Lower lobe of right lung (tissue), 2 donors: ENCODE results near the gene AFF3. TPM values are rescaled to one million over a fixed set of nuclear protein-coding genes. Genes with fewer than 3 reads are reported as not detected.

Source experiments
- ATAC-seq, 2 donors: fragments of 200-7000 bp; cut with Tn5 transposase; one replicate each; pipeline ENCODE4 v1.9.1; 2020 to 2022; ENCODE audit warnings: mild to moderate bottlenecking in 2 of 2, moderate library complexity in 2 of 2
- DNase-seq: peaks from one replicate; pipeline ENCODE4 v3.0.0-alpha.2; 2020
- H3K27ac ChIP-seq: fragments of 200-600 bp; one replicate; pipeline ENCODE4 v1.8.0; 2022
- H3K27me3 ChIP-seq: fragments of 200-600 bp; one replicate; pipeline ENCODE4 v1.8.0; 2022; ENCODE audit warnings: low read depth
- H3K36me3 ChIP-seq: fragments of 200-600 bp; one replicate; pipeline ENCODE4 v1.8.0; 2022; ENCODE audit warnings: mild to moderate bottlenecking
- H3K4me1 ChIP-seq: fragments of 200-600 bp; one replicate; pipeline ENCODE4 v1.8.0; 2022
- H3K4me3 ChIP-seq: fragments of 200-600 bp; one replicate; pipeline ENCODE4 v1.8.0; 2022; ENCODE audit warnings: mild to moderate bottlenecking
- H3K9me3 ChIP-seq: fragments of 200-600 bp; one replicate; pipeline ENCODE4 v1.8.0; 2022
- CTCF ChIP-seq: fragments of 200-600 bp; IDR thresholded peaks from one replicate; pipeline ENCODE4 v1.8.0; 2022; ENCODE audit warnings: antibody characterized with exemption, mild to moderate bottlenecking
- intact Hi-C: fragments of 100-400 bp; cut with DNase I; formaldehyde crosslinking; loops from one replicate; pipeline ENCODE4 v1.11.0; 2022
- total RNA-seq: library from RNA; stranded (reverse); fragmentation: NEBNext Ultra II Directional; extraction: Animal tissue kit (Norgen Biotek cat#: 25700); gene quantifications from one replicate; pipeline ENCODE4 v1.2.1, GENCODE V29; 2021
- donor health status: DM: no; HTN: yes; CAD: no; lungs with severe emphysema.

The AFF3 gene
- total RNA-seq, 1 donor from 2014 or later = 57.3 TPM

DNA sequence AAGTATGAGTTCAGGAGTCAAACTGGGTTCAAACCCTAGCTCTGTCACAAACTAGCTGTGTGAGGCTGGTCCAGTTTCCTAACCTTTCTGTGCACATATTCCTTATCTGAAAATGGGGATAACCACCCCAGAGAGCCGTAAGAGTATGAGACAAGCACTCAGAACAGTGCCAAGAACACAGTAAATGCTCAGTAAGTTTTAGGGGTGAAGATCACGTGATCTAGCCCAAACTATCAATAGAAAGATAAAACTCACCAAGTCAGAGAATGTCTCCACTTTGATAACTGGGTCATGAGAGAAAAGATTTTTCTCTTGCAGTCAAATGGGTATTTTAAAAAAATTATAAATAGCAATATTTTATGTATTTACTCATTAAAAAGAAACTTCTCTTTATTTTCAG is 433.2 kb downstream of the AFF3 start:
- no peak for TF ChIP-seq CTCF
- Histone ChIP-seq H3K4me1 (no peaks in the 10 kb centered on the region), H3K27me3 (no peaks in the 10 kb centered on the region), H3K36me3 (no peaks in the 10 kb centered on the region), H3K9me3 (no peaks in the 10 kb centered on the region), H3K27ac (no peak overlapping the region), H3K4me3 (no peak overlapping the region)
- intact Hi-C loops = no loop called here
- ATAC-seq = no peak
- DNase-seq = no peak

DNA sequence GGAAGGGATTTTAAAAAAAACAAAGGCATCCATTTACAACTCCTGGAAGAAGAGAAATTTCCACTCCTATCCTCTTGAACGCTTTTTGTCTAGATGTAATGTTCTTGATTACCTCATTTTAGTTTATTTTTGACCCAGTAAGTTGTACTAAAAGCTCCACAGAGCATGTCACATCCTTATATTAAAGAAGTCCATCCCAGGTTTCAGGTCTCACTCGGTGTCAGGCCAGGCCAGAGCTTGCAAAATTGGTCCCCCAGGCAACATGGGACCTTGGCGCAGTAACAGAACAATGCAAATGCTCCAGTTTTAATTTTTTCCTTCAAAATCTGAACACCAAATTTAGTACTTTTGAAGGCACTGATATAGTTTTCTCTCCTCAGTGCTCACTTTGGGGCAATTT is 434.2 kb downstream of the AFF3 start:
- no peak overlapping the region for H3K27ac ChIP-seq
- DNase-seq = no peak
- intact Hi-C loops = no loop called here
- H3K9me3 ChIP-seq = no peaks in the 10 kb centered on the region
- no peak for ATAC-seq
- H3K27me3 ChIP-seq = no peaks in the 10 kb centered on the region
- H3K4me3 ChIP-seq = no peak overlapping the region
- no peaks in the 10 kb centered on the region for H3K4me1 ChIP-seq
- no peaks in the 10 kb centered on the region for H3K36me3 ChIP-seq
- no peak for TF ChIP-seq CTCF

GRCh38 chr2:99707592-99707991 is 434.8 kb downstream of the AFF3 start:
- intact Hi-C loops = no loop called here
- ATAC-seq (no peak), DNase-seq (no peak)
- Histone ChIP-seq H3K4me1 (no peaks in the 10 kb centered on the region), H3K27me3 (no peaks in the 10 kb centered on the region), H3K27ac (no peak overlapping the region), H3K9me3 (no peaks in the 10 kb centered on the region), H3K36me3 (no peaks in the 10 kb centered on the region), H3K4me3 (no peak overlapping the region)
- TF ChIP-seq CTCF = no peak

GRCh38 chr2:99706735-99707134 is 435.7 kb downstream of the AFF3 start:
- Histone ChIP-seq H3K4me1 (no peaks in the 10 kb centered on the region), H3K27me3 (no peaks in the 10 kb centered on the region), H3K27ac (no peak overlapping the region), H3K9me3 (no peaks in the 10 kb centered on the region), H3K36me3 (no peaks in the 10 kb centered on the region), H3K4me3 (no peak overlapping the region)
- ATAC-seq (no peak), DNase-seq (no peak)
- intact Hi-C loops = no loop called here
- TF ChIP-seq CTCF = no peak

DNA sequence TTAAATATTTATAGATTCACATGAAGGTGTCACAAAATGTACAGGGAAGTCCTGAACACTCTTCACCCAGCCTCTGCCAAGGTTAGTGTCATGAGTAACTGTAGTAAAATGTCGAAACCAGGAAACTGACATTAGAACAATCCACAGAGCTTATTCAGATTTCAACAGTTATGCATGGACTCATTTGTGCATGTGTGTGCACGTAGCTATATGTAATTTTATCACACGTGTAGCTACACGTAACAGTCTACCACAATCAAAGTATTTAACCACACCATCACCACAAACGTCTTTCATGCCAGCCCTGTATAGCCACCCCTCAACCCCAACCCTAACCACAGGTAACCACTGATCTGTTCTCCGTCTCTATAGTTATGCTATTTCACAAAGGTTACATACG is 440.9 kb downstream of the AFF3 start:
- DNase-seq = no peak
- no peak overlapping the region for H3K4me3 ChIP-seq
- H3K36me3 ChIP-seq = no peaks in the 10 kb centered on the region
- H3K27me3 ChIP-seq = no peaks in the 10 kb centered on the region
- intact Hi-C loops = no loop called here
- no peaks in the 10 kb centered on the region for H3K9me3 ChIP-seq
- H3K27ac ChIP-seq = no peak overlapping the region
- H3K4me1 ChIP-seq = no peaks in the 10 kb centered on the region
- no peak for ATAC-seq
- TF ChIP-seq CTCF = no peak
